Endodermal cell (in vitro differentiated cells): ENCODE data around the gene HEBP2. TPM values are rescaled to one million over a fixed set of nuclear protein-coding genes. Genes with fewer than 3 reads are reported as not detected.

Experiments
- DNase-seq: peaks from one replicate; pipeline ENCODE4 v3.0.0-alpha.2; 2017
- H3K27ac ChIP-seq: 2 replicates; pipeline ENCODE4 v1.5.1; 2013; ENCODE audit warnings: mild to moderate bottlenecking, low read depth, low read length, moderate library complexity
- H3K27me3 ChIP-seq: 2 replicates; pipeline ENCODE4 v1.6.1; 2013; ENCODE audit warnings: mild to moderate bottlenecking, low read length, moderate library complexity; ENCODE audit not compliant: insufficient read depth, control insufficient read depth, poor library complexity, severe bottlenecking
- H3K36me3 ChIP-seq: 2 replicates; pipeline ENCODE4 v1.7.0; 2013; ENCODE audit warnings: mild to moderate bottlenecking, low read length, moderate library complexity; ENCODE audit not compliant: control insufficient read depth, insufficient read depth
- H3K4me1 ChIP-seq: one replicate; pipeline ENCODE4 v1.7.0; 2013; ENCODE audit warnings: low read length; ENCODE audit not compliant: control insufficient read depth, insufficient read depth
- H3K4me3 ChIP-seq: 2 replicates; pipeline ENCODE4 v1.5.1; 2013; ENCODE audit warnings: mild to moderate bottlenecking, low read length, moderate library complexity
- H3K9ac ChIP-seq: 2 replicates; pipeline ENCODE4 v1.6.1; 2013; ENCODE audit warnings: mild to moderate bottlenecking, low read length, moderate library complexity; ENCODE audit not compliant: poor library complexity, severe bottlenecking; ENCODE audit errors: extremely low read depth
- H3K9me3 ChIP-seq: 2 replicates; pipeline ENCODE4 v1.6.1; 2013; ENCODE audit warnings: mild to moderate bottlenecking, low read length, moderate library complexity; ENCODE audit not compliant: control insufficient read depth
- H3K27ac Mint-ChIP-seq: 2 replicates; pipeline ENCODE4 v1.8.0; 2020; ENCODE audit warnings: mixed read lengths
- H3K27me3 Mint-ChIP-seq: 2 replicates; pipeline ENCODE4 v1.8.0; 2021; ENCODE audit warnings: mild to moderate bottlenecking, mixed read lengths; ENCODE audit not compliant: insufficient read depth
- H3K36me3 Mint-ChIP-seq: 2 replicates; pipeline ENCODE4 v1.8.0; 2020; ENCODE audit warnings: low read depth, mixed read lengths
- H3K4me1 Mint-ChIP-seq: 2 replicates; pipeline ENCODE4 v1.8.0; 2020; ENCODE audit warnings: mixed read lengths
- H3K4me3 Mint-ChIP-seq: 2 replicates; pipeline ENCODE4 v1.8.0; 2020; ENCODE audit warnings: mild to moderate bottlenecking, moderate library complexity, mixed read lengths
- H3K9me3 Mint-ChIP-seq: 2 replicates; pipeline ENCODE4 v1.8.0; 2020; ENCODE audit warnings: mild to moderate bottlenecking, mixed read lengths
- CTCF ChIP-seq: fragments of 200-600 bp; sonication (generic); conservative IDR thresholded peaks from 2 replicates; pipeline ENCODE4 v1.5.0; 2021; ENCODE audit warnings: antibody characterized with exemption, mild to moderate bottlenecking
- WGBS, 2 experiments: methylation state at CpG; one replicate each; pipeline versions ENCODE4 v1.1.5 to v1.1.7; 2013; ENCODE audit warnings: missing lambda C conversion rate in 2 of 2, mixed read lengths in 1 of 2; ENCODE audit not compliant: insufficient coverage in 1 of 2, insufficient read length in 1 of 2; 5-methylcytosine and 5-hydroxymethylcytosine counted together
- total RNA-seq, 2 donors: library from RNA; stranded (reverse); fragmentation: NEBNext Ultra II Directional in 1 of 2; extraction: Animal tissue kit (Norgen Biotek cat#: 25700) in 1 of 2; gene quantifications; 2 replicates in 1 of 2; 3 replicates in 1 of 2; pipeline ENCODE4 v1.2.1, GENCODE V29; 2021

Gene HEBP2
- total RNA-seq, 2 donors from 2014 or later = 53.9 to 95.7 TPM

- Histone ChIP-seq H3K27me3 (no peaks in the 10 kb centered on the region), H3K9ac (no peak overlapping the region), H3K27ac (no peak overlapping the region), H3K36me3 (no peaks in the 10 kb centered on the region), H3K4me3 (no peak overlapping the region), H3K9me3 (no peaks in the 10 kb centered on the region), H3K4me1 (peaks cover 6% of the 10 kb centered on the region)
- TF ChIP-seq CTCF = no peak
- no peak for DNase-seq
- no peak overlapping the region for H3K4me3 Mint-ChIP-seq
- no peaks in the 10 kb centered on the region for H3K27me3 Mint-ChIP-seq
- H3K4me1 Mint-ChIP-seq = peaks cover 27% of the 10 kb centered on the region
- no peaks in the 10 kb centered on the region for H3K9me3 Mint-ChIP-seq
- no peaks in the 10 kb centered on the region for H3K36me3 Mint-ChIP-seq
- H3K27ac Mint-ChIP-seq = no peak overlapping the region
Measured at GRCh38 chr6:138377042-138377441, 27.0 kb upstream of the HEBP2 start.

DNA sequence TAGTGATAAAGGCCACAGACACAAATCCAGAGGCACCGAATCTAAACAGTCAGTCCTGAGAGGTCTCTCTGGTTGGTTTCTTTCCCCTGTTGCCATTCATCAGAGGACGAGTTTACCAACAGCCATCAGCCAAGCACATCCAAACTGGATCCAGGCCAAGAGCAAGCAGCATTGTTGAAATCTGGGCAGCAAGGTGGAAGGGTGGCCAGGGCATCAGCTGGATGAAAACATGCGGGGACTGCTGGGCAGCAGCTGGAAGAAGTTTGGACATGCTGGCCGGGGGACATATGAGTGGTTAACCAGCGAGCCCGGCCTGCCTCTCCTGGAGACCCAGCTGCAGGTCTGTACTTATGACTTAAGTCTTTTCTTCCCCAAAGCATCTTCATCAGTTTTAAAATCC lies 26.2 kb upstream of the HEBP2 start, which contains the start of gene SMIM28:
SMIM28 (plus strand) TSS at position 62 of the 400 bp plus-strand sequence; CDS start at position 230, 168 bp downstream.
- peaks cover 8% of the 10 kb centered on the region for H3K4me1 ChIP-seq
- H3K27me3 Mint-ChIP-seq = no peaks in the 10 kb centered on the region
- WGBS, 2 experiments = 85% methylated on average over 6 of the region's 6 CpGs; no CpG with 5 or more reads in 1 of the 2 experiments
- peak within 1 kb of the TSS; percentile 14 for H3K27ac Mint-ChIP-seq
- no peak within 1 kb of the TSS for H3K4me3 ChIP-seq
- H3K9me3 ChIP-seq = no peaks in the 10 kb centered on the region
- H3K27me3 ChIP-seq = no peaks in the 10 kb centered on the region
- H3K9me3 Mint-ChIP-seq = no peaks in the 10 kb centered on the region
- no peak within 1 kb of the TSS for H3K9ac ChIP-seq
- TF ChIP-seq CTCF = no peak
- H3K4me3 Mint-ChIP-seq = no peak within 1 kb of the TSS
- H3K36me3 Mint-ChIP-seq = no peaks in the 10 kb centered on the region
- no peaks in the 10 kb centered on the region for H3K36me3 ChIP-seq
- H3K4me1 Mint-ChIP-seq = peaks cover 30% of the 10 kb centered on the region
- peak; percentile 59 for DNase-seq
- no peak within 1 kb of the TSS for H3K27ac ChIP-seq

GRCh38 chr6:138378463-138378862 lies 25.6 kb upstream of the HEBP2 start:
- Histone ChIP-seq H3K4me1 (peaks cover 8% of the 10 kb centered on the region), H3K9me3 (no peaks in the 10 kb centered on the region), H3K9ac (no peak overlapping the region), H3K4me3 (no peak overlapping the region), H3K36me3 (no peaks in the 10 kb centered on the region), H3K27ac (no peak overlapping the region), H3K27me3 (no peaks in the 10 kb centered on the region)
- no peak for DNase-seq
- Mint-ChIP-seq H3K9me3 (no peaks in the 10 kb centered on the region), H3K27ac (peak overlapping the region; percentile 14), H3K36me3 (no peaks in the 10 kb centered on the region), H3K4me3 (no peak overlapping the region), H3K27me3 (no peaks in the 10 kb centered on the region), H3K4me1 (peaks cover 36% of the 10 kb centered on the region)
- WGBS, 2 experiments = 66 to 100% methylated on average over 1 to 4 of the region's 4 CpGs
- TF ChIP-seq CTCF = no peak
